Ovary (tissue), 9 donors: ENCODE results near the gene IL31. TPM values are rescaled to one million over a fixed set of nuclear protein-coding genes. Genes with fewer than 3 reads are reported as not detected.

Experiments
- DNase-seq, 5 donors: peaks; one replicate each; pipeline ENCODE4 v3.0.0-alpha.2; 2019 to 2020
- H3K27ac ChIP-seq, 2 donors: fragments of 200-600 bp; one replicate each; pipeline versions ENCODE4 v1.5.1 to v1.8.0; 2019 to 2022
- H3K27me3 ChIP-seq: fragments of 200-600 bp; one replicate; pipeline ENCODE4 v1.8.0; 2022
- H3K36me3 ChIP-seq: fragments of 200-600 bp; sonication (generic); one replicate; pipeline ENCODE4 v1.5.1; 2019
- H3K4me1 ChIP-seq: one replicate; pipeline ENCODE4 v1.8.1; 2013; ENCODE audit warnings: mild to moderate bottlenecking, moderate library complexity; ENCODE audit not compliant: insufficient read depth
- H3K4me3 ChIP-seq: fragments of 200-600 bp; sonication (generic); one replicate; pipeline ENCODE4 v1.5.1; 2017
- H3K9me3 ChIP-seq, 2 donors: fragments of 200-600 bp in 1 of 2; sonication (generic) in 1 of 2; one replicate each; pipeline versions ENCODE4 v1.5.1 to v1.8.1; 2013 to 2019; ENCODE audit warnings: mild to moderate bottlenecking in 1 of 2, moderate library complexity in 1 of 2
- CTCF ChIP-seq, 3 donors: fragments of 450-650 bp in 2 of 3; fragments of 200-600 bp in 1 of 3; IDR thresholded peaks; one replicate each; pipeline versions ENCODE4 v1.5.1 to v1.8.0; 2016 to 2022; ENCODE audit warnings: antibody characterized with exemption in 3 of 3, mild to moderate bottlenecking in 1 of 3
- EP300 ChIP-seq: sonication (generic); formaldehyde crosslinking; IDR thresholded peaks from one replicate; pipeline ENCODE4 v1.6.1; 2017; ENCODE audit warnings: antibody characterized with exemption
- POLR2A ChIP-seq: fragments of 450-650 bp; IDR thresholded peaks from one replicate; pipeline ENCODE4 v1.6.1; 2017; ENCODE audit warnings: antibody characterized with exemption, mild to moderate bottlenecking, moderate library complexity
- WGBS, 3 donors: extraction: QIAGEN DNeasy Blood & Tissue Kit in 1 of 3; methylation state at CpG; one replicate each; pipeline versions ENCODE4 v1.1.5 to v1.1.7; 2013 to 2017; 5-methylcytosine and 5-hydroxymethylcytosine counted together
- intact Hi-C, 4 donors: fragments of 100-400 bp; cut with DNase I; formaldehyde crosslinking; loops; one replicate each; pipeline versions ENCODE4 v1.11.0 to v1.15.1; 2022 to 2023
- polyA plus RNA-seq, 2 donors: library from polyadenylated mRNA; stranded (reverse); fragments of 200-250 nt in 1 of 2; fragments of 350-450 nt in 1 of 2; fragmentation: Illumina TruSeq in 1 of 2; extraction: RNeasy Lipid Tissue Mini Kit (QIAGEN cat#74804) in 1 of 2; gene quantifications; one replicate each; pipeline ENCODE4 v1.2.3, GENCODE V29; 2013 to 2014
- total RNA-seq, 7 donors: library from RNA; depleted of rRNA in 2 of 7; stranded (reverse); fragments of >200 nt in 2 of 7; fragmentation: NEBNext Ultra II Directional in 3 of 7; extraction: Animal tissue kit (Norgen Biotek cat#: 25700) in 3 of 7; gene quantifications; one replicate each; pipeline versions ENCODE4 v1.1.0 to v1.2.4, GENCODE V29; 2016 to 2023
- donor health status: DM: no; HTN: no; CAD: no; lungs with moderate emphysema.
- donor health status: DM: no; HTN: no; CAD: no.
- donor health status: Bipolar disorder and iron deficiency.
- donor health status: DM: yes; HTN: yes; CAD: no.
- donor health status: DM: no; HTN: no; CAD: no.
- donor health status: DM: yes; HTN: yes; CAD: no.

Gene IL31
- total and polyA plus RNA-seq, 9 donors: not detected

GRCh38 chr12:122145505-122146330 is 28.3 kb downstream of the IL31 start:
- Histone ChIP-seq H3K4me1 (no peaks in the 10 kb centered on the region), H3K27me3 (no peaks in the 10 kb centered on the region), H3K4me3 (no peak overlapping the region), H3K9me3 (no peaks in the 10 kb centered on the region), H3K27ac (no peak overlapping the region), H3K36me3 (no peaks in the 10 kb centered on the region)
- WGBS, 3 donors: 83 to 87% (median 87%) methylated on average over 21 to 23 of the region's 23 CpGs
- no peak for DNase-seq
- intact Hi-C loops: no loop called here
- no peak for TF ChIP-seq CTCF (IDR thresholded peaks at IDR 0.05)
- TF ChIP-seq EP300: no peak
- no peak for TF ChIP-seq POLR2A

GRCh38 chr12:122144885-122145284 is 29.1 kb downstream of the IL31 start:
- Histone ChIP-seq H3K9me3 (no peaks in the 10 kb centered on the region), H3K4me1 (no peaks in the 10 kb centered on the region), H3K36me3 (no peaks in the 10 kb centered on the region), H3K27me3 (no peaks in the 10 kb centered on the region), H3K4me3 (no peak overlapping the region), H3K27ac (no peak overlapping the region)
- DNase-seq: no peak
- intact Hi-C loops: no loop called here
- TF ChIP-seq CTCF (IDR thresholded peaks at IDR 0.05): no peak
- TF ChIP-seq POLR2A: no peak
- no peak for TF ChIP-seq EP300
- WGBS, 3 donors: 87 to 95% (median 94%) methylated on average over 12 of the region's 12 CpGs

GRCh38 chr12:122142857-122143256 is 31.2 kb downstream of the IL31 start:
- H3K27me3 ChIP-seq: no peaks in the 10 kb centered on the region
- WGBS, 3 donors: 27 to 44% (median 35%) methylated on average over 5 to 6 of the region's 6 CpGs
- no peaks in the 10 kb centered on the region for H3K9me3 ChIP-seq
- H3K27ac ChIP-seq: no peak overlapping the region
- TF ChIP-seq EP300 (no peak), POLR2A (no peak), CTCF (IDR thresholded peaks at IDR 0.05) (no peak)
- intact Hi-C loops: no loop called here
- H3K4me1 ChIP-seq: no peaks in the 10 kb centered on the region
- no peaks in the 10 kb centered on the region for H3K36me3 ChIP-seq
- DNase-seq: no peak
- H3K4me3 ChIP-seq: no peak overlapping the region

GRCh38 chr12:122141911-122142725 is 31.9 kb downstream of the IL31 start:
- no peaks in the 10 kb centered on the region for H3K4me1 ChIP-seq
- no peak for TF ChIP-seq EP300
- no peak for TF ChIP-seq CTCF (IDR thresholded peaks at IDR 0.05)
- TF ChIP-seq POLR2A: no peak
- no peak for DNase-seq
- H3K36me3 ChIP-seq: no peaks in the 10 kb centered on the region
- no peak overlapping the region for H3K27ac ChIP-seq
- intact Hi-C loops: no loop called here
- H3K4me3 ChIP-seq: no peak overlapping the region
- H3K27me3 ChIP-seq: no peaks in the 10 kb centered on the region
- H3K9me3 ChIP-seq: no peaks in the 10 kb centered on the region
- WGBS, 3 donors: 85 to 87% (median 86%) methylated on average over 18 to 21 of the region's 21 CpGs
